Measurements from ENCODE around the gene CDH7. TPM values are rescaled to one million over a fixed set of nuclear protein-coding genes. Genes with fewer than 3 reads are reported as not detected.

The CDH7 gene
- polyA plus RNA-seq, 1 experiment = not detected

- DNase-seq (ENCODE audit: low read depth, low spot score) = no peak
- no peak overlapping the region for H3K4me3 ChIP-seq (ENCODE audit: low read depth, low read length)
- TF ChIP-seq, protein P1, sequence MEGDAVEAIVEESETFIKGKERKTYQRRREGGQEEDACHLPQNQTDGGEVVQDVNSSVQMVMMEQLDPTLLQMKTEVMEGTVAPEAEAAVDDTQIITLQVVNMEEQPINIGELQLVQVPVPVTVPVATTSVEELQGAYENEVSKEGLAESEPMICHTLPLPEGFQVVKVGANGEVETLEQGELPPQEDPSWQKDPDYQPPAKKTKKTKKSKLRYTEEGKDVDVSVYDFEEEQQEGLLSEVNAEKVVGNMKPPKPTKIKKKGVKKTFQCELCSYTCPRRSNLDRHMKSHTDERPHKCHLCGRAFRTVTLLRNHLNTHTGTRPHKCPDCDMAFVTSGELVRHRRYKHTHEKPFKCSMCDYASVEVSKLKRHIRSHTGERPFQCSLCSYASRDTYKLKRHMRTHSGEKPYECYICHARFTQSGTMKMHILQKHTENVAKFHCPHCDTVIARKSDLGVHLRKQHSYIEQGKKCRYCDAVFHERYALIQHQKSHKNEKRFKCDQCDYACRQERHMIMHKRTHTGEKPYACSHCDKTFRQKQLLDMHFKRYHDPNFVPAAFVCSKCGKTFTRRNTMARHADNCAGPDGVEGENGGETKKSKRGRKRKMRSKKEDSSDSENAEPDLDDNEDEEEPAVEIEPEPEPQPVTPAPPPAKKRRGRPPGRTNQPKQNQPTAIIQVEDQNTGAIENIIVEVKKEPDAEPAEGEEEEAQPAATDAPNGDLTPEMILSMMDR (IDR thresholded peaks at IDR 0.05; ENCODE audit: low read depth, low read length) = no peak
- CTCF ChIA-PET = no interaction called here
- no peak overlapping the region for H3K27ac ChIP-seq (ENCODE audit: low read depth, low read length)
- POLR2A ChIA-PET = no interaction called here
- no peaks in the 10 kb centered on the region for H3K27me3 ChIP-seq (ENCODE audit: control insufficient read depth, insufficient read depth, low read length)
- H3K9me3 ChIP-seq (ENCODE audit: control insufficient read depth, insufficient read depth, low read length) = peaks cover 2% of the 10 kb centered on the region; the same call in 1 of the 2 replicates
Observed at GRCh38 chr18:65876310-65876709, 125.5 kb downstream of the CDH7 start.

GRCh38 chr18:65897292-65897691, 146.5 kb downstream of the CDH7 start:
- Histone ChIP-seq H3K4me3 (ENCODE audit: low read depth, low read length) (no peak overlapping the region), H3K9me3 (ENCODE audit: control insufficient read depth, insufficient read depth, low read length) (peaks cover 9% of the 10 kb centered on the region), H3K27me3 (ENCODE audit: control insufficient read depth, insufficient read depth, low read length) (no peaks in the 10 kb centered on the region), H3K27ac (ENCODE audit: low read depth, low read length) (no peak overlapping the region)
- CTCF ChIA-PET = no interaction called here
- TF ChIP-seq, protein P1 (IDR thresholded peaks at IDR 0.05; ENCODE audit: low read depth, low read length) = no peak
- no peak for DNase-seq (ENCODE audit: low read depth, low spot score)
- POLR2A ChIA-PET = no interaction called here

- TF ChIP-seq, protein P1 (IDR thresholded peaks at IDR 0.05; ENCODE audit: low read depth, low read length) = no peak
- Histone ChIP-seq H3K27me3 (ENCODE audit: control insufficient read depth, insufficient read depth, low read length) (no peaks in the 10 kb centered on the region), H3K9me3 (ENCODE audit: control insufficient read depth, insufficient read depth, low read length) (peaks cover 3% of the 10 kb centered on the region; the same call in 1 of the 2 replicates), H3K4me3 (ENCODE audit: low read depth, low read length) (no peak overlapping the region), H3K27ac (ENCODE audit: low read depth, low read length) (no peak overlapping the region)
- POLR2A ChIA-PET = no interaction called here
- CTCF ChIA-PET = no interaction called here
- no peak for DNase-seq (ENCODE audit: low read depth, low spot score)
Observed at GRCh38 chr18:65901522-65901921, 150.7 kb downstream of the CDH7 start.

DNA sequence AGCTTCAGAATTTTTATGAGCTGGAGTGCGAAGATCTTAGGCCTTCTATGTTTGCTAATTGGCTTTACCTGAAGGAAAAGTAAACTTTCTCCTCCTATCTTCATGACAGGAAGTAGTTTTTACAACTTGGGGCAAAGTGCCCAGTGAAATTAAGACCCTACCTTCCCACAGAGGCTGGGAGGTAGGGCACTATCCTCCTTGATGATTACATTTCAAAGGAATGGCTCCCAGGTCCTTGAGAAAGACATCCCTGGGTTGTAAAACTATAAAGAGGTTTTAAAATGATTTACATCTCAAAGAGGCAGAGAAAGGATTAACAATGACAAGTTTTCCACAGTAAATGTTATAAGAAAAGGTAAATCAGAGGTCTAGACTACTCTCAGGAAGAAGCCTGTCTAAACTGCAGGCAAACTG, 155.8 kb downstream of the CDH7 start:
- Histone ChIP-seq H3K9me3 (ENCODE audit: control insufficient read depth, insufficient read depth, low read length) (peaks cover 7% of the 10 kb centered on the region), H3K27ac (ENCODE audit: low read depth, low read length) (no peak overlapping the region), H3K4me3 (ENCODE audit: low read depth, low read length) (no peak overlapping the region), H3K27me3 (ENCODE audit: control insufficient read depth, insufficient read depth, low read length) (no peaks in the 10 kb centered on the region)
- ChIA-PET POLR2A (no interaction called here), CTCF (no interaction called here)
- TF ChIP-seq, protein P1 (IDR thresholded peaks at IDR 0.05; ENCODE audit: low read depth, low read length) = no peak
- DNase-seq (ENCODE audit: low read depth, low spot score) = no peak

- no peak overlapping the region for H3K27ac ChIP-seq (ENCODE audit: low read depth, low read length)
- DNase-seq (ENCODE audit: low read depth, low spot score) = no peak
- H3K27me3 ChIP-seq (ENCODE audit: control insufficient read depth, insufficient read depth, low read length) = no peaks in the 10 kb centered on the region
- CTCF ChIA-PET = no interaction called here
- TF ChIP-seq, protein P1 (IDR thresholded peaks at IDR 0.05; ENCODE audit: low read depth, low read length) = no peak
- H3K4me3 ChIP-seq (ENCODE audit: low read depth, low read length) = no peak overlapping the region
- POLR2A ChIA-PET = no interaction called here
- H3K9me3 ChIP-seq (ENCODE audit: control insufficient read depth, insufficient read depth, low read length) = peaks cover 7% of the 10 kb centered on the region
Observed at GRCh38 chr18:65907281-65907680, 156.5 kb downstream of the CDH7 start.

All from AG04450 (cell line).